Central memory CD4-positive, alpha-beta T cell (primary cell): ENCODE results near the gene ANKLE2.
"Not testable (repeated sequence)": the region's sequence is repeated elsewhere in the genome, so short reads cannot be mapped to it uniquely, and the experiment has no call there.

Experiments
- DNase-seq: peaks from one replicate; pipeline ENCODE4 v3.0.0; 2022

The ANKLE2 gene

GRCh38 chr12:132776816-132777568 lies 15.4 kb upstream of the ANKLE2 start:
- no peak for DNase-seq

GRCh38 chr12:132776230-132776625 lies 14.6 kb upstream of the ANKLE2 start:
- DNase-seq: not testable (repeated sequence)

DNA sequence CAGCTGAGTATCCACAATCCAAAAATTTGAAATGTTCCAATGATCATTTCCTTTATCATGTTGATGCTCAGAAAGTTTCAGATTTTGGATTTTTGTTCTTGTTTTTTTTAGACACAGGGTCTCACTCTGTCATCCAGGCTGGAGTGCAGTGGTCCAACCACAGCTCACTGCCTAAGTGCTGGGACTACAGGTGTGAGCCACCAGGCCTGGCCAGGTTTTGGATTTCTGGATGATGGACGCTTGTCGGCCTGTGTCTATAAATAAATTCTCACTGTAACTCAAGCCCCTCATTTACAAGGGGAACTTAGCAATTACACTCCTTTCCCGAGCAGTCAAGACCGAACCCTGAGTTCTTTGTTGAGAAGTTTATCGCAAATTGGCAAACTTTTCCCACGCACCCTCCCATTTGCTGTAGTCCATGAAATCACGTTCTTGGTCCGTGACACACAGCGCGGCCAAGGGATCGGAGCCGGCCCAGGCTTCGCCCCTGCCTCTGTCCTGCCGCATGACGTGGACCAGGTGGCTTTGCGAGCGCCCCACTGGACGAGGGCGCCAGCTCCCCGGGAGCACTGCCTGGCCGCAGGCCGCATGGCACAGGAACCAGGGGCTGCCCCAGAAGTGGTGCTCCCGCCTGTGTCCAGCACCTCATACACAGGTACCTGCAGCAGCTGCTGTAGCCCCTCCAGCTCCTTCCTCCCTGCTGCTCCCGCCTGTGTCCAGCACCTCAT lies 14.0 kb upstream of the ANKLE2 start:
- DNase-seq: no peak

DNA sequence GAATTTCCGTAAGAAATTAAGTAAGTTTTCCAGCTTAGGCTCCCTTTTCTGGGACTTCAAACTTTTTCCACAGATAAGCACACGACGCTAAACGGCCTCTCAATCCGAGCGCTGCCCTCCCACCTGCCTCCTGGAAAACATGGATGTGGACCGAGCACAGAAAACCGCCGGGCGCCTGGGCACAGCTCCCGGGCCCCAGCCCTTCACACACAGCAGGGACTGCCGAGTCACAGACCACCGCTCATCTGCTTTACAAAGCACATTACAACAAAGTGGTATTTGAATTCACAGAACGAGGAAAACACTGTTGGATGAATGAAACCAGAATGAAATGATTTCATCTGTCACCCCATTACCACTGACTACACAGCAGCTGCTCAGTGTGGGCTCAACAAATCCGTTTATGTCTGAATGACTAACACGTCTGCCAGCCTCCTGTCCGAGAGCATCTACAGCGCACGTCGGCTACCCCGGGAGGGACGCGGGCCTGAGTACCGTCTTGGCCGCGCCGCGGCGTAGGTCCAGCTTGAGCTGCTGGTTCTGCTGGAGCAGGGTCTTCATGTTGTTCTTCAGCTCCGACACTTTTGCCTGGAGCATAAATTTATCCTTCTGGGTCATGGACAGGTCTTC lies 13.1 kb upstream of the ANKLE2 start:
- DNase-seq: no peak

- no peak for DNase-seq
Observed at GRCh38 chr12:132774159-132774558, 12.5 kb upstream of the ANKLE2 start.

- DNase-seq: no peak
Observed at GRCh38 chr12:132773077-132773955, 11.7 kb upstream of the ANKLE2 start.

- no peak for DNase-seq
Observed at GRCh38 chr12:132772606-132773005, 11.0 kb upstream of the ANKLE2 start.

- peak; percentile 68 for DNase-seq
Observed at GRCh38 chr12:132771126-132771838, 9.7 kb upstream of the ANKLE2 start.

GRCh38 chr12:132766380-132767085 lies 4.9 kb upstream of the ANKLE2 start:
- DNase-seq: no peak

GRCh38 chr12:132765361-132765760 lies 3.7 kb upstream of the ANKLE2 start:
- DNase-seq: no peak

GRCh38 chr12:132764231-132764630 lies 2.6 kb upstream of the ANKLE2 start:
- no peak for DNase-seq

DNA sequence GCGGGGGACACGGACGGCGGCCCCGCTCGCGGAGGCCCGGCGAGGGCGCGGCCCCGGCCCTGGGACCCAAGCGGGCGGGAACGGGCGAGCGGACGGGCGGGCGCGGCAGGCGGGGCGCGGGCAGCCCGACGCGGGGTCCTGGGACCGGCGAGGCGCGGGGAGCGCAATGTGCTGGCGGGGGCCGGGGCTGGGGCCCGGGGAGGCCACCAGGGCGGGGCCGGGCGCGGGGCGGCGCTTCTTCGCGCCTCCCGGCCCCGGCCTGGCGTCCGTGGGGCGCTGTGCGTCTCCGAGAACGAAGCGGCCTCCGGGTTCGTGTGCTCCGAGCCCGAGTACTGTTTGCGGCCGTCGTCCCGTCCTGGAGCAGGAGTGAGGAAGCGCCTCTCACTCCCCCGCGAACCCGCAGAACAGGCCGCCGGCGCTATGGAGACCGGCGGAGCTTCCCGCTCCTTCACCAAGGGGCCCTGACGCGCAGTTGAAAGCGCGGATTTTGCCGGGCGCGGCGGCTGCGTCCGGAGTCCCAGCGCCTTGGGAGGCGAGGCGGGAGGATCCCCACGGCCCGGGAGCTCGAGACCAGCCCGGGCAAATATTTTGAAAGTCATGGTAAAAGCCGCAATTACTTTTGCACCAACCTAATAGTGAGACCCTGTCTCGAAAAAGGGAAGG lies 420 bp upstream of the ANKLE2 start:
- peak; percentile 82 for DNase-seq

- no peak for DNase-seq
Observed at GRCh38 chr12:132759359-132759758, 2.3 kb downstream of the ANKLE2 start.

DNA sequence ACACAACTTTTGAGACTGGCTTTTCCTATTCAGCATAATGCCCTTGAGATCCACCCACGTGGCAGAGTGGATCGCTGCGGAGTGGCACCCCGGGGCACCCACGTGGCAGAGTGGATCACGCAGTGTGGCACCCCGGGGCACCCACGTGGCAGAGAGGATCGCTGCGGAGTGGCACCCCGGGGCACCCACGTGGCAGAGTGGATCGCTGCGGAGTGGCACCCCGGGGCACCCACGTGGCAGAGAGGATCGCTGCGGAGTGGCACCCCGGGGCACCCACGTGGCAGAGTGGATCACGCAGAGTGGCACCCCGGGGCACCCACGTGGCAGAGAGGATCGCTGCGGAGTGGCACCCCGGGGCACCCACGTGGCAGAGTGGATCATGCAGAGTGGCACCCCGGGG lies 2.8 kb downstream of the ANKLE2 start:
- DNase-seq: not testable (repeated sequence)

DNA sequence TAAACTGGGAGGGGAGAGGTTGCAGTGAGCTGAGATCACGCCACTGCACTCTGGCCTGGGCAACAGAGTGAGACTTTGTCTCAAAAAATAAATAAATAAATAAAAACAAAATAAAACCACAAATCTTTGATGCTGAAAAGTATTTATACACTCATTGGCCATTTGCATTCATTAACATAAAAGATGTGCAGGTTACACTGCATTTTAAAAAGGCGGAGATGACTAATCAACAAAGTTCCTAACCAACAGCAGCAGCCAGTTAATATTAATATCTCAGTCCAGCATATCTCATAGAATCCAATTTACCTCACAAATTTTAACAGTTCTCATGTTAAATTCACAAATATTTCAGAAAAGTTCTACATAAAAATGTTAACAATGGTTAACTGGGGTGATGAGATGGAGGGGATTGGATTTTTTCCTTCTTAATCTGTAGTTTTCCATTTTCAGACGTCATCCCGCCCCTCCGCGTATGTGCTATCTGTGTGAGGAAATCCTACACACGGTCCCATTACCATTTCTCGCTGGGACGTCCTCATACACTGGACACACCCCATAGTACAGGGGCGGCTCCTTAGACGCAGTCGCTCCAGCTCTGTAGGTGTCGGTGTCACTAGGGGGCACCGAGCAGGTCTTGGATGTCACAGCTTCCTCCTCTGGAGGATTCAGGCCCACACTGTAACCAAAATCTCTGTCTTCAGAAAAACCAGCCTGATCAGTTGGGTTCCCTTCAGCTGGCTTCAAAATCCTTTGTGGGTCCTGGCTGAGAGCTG lies 7.3 kb downstream of the ANKLE2 start:
- no peak for DNase-seq

DNA sequence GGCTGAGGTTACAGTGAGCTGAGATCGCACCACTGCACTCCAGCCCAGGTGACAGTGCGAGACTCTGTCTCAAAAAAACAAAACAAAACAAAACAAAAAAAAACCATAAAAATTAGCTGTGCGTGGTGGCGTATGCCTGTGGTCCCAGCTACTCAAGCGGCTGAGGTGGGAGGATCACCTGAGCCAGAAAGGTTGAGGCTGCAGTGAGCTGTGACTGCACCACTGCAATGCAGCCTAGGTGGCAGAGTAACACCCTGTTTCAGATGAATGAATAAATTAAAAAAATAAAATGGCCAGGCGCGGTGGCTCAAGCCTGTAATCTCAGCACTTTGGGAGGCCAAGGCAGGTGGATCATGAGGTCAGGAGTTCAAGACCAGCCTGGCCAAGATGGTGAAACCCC lies 8.0 kb downstream of the ANKLE2 start:
- DNase-seq: not testable (repeated sequence)

DNA sequence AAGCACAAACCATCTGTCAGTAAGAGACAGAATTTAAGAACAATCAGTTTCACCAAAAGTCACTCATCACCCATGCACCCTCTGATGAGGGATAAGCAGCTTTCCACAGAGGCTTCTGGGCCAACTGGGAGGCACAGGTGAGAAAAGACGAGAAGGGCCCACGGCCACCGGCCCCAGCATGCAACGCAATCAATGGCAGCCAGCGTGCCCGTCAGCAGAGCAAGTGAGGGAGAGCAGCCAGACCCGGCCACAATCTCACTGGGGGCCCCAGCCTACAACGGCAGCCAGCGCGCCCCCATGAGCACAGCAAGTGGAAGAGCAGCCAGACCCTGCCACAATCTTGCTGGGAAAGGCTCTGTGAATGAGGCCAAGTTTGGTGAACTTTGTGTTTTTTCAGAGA lies 13.3 kb downstream of the ANKLE2 start:
- DNase-seq: no peak

GRCh38 chr12:132747896-132748295 lies 13.7 kb downstream of the ANKLE2 start:
- DNase-seq: no peak

DNA sequence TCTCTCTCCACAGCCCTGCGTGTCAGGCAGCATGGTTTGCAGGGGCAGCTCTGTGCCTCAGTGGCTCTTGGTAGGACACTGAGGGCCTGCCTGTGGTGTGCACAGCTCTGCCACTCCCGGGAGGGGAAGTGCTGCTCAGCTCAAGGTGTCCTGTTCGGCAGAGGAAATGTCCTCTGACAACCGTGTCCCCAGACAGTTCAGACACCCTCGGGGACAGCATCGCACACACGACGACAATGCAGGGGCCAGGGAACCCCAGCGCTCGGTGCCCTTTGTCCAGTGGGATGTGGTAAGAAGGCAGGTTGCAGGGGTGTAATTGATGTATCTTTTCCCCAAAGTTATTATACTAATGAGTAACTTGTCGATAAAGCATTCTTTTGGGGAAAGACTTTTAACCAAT lies 14.2 kb downstream of the ANKLE2 start:
- DNase-seq: no peak

DNA sequence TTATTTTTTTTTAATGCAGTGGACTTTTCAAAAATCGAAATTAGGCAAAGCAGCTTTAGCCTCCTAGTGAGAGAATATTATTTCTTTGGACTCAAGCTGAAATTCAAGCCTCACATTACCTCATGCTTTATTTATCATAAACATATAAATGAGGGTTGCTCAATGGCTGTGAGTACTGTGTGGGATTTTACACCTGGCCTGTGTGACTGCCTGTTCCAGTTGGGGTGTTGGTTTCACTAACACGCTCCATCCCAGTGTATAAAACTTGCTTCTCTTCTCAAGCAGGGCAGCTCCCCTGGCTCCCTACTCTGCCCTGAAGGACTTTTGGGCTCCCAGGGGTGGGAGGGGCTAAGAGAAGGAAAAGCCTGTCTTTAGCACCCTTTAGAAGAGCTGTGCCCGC lies 15.0 kb downstream of the ANKLE2 start:
- DNase-seq: no peak
